Measurements from ENCODE around the gene RRAGA.

DNA sequence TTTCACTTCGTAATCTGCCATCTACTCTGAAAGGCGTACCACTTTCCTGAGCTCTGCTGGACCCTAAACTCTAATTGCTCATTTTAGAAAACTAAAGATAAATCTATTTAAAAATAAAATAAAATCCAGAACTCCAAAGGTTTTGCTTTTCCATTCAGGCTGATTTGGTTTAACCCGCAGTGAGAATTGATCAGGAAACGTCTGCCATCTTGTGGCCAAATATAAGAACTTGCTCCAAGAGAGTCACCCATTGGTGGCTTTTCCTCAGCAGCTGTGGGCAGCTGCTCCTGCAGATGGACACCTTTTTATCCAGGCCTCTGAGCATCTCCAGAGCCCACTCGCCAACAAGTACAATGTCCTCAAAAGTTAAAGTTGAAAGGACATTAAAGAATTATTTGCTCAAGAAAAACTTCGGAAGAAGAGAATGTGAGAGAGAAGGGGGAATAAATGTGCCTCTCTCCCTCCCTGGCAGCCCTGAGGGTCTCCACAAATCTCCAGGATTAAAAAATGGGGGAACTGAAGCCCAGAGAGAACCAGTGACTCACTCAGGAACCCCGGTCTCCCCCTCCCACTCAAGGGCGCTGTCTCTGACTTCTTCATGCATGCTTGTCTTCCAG, 20.3 kb upstream of the RRAGA start:
- TF ChIP-seq, protein P1, sequence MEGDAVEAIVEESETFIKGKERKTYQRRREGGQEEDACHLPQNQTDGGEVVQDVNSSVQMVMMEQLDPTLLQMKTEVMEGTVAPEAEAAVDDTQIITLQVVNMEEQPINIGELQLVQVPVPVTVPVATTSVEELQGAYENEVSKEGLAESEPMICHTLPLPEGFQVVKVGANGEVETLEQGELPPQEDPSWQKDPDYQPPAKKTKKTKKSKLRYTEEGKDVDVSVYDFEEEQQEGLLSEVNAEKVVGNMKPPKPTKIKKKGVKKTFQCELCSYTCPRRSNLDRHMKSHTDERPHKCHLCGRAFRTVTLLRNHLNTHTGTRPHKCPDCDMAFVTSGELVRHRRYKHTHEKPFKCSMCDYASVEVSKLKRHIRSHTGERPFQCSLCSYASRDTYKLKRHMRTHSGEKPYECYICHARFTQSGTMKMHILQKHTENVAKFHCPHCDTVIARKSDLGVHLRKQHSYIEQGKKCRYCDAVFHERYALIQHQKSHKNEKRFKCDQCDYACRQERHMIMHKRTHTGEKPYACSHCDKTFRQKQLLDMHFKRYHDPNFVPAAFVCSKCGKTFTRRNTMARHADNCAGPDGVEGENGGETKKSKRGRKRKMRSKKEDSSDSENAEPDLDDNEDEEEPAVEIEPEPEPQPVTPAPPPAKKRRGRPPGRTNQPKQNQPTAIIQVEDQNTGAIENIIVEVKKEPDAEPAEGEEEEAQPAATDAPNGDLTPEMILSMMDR (IDR thresholded peaks at IDR 0.05; ENCODE audit: borderline replicate concordance, extremely low read depth, low read length, poor library complexity, severe bottlenecking), result peak; percentile 76
- TF ChIP-seq EZH2 (IDR thresholded peaks at IDR 0.05; ENCODE audit: borderline replicate concordance, low read depth, low read length, severe bottlenecking), result no peak

All from DND-41 (cell line).